HG03439 (cell line): ENCODE results near the gene TEX28.
"Not testable (repeated sequence)": the region's sequence is repeated elsewhere in the genome, so short reads cannot be mapped to it uniquely, and the experiment has no call there.

Experiments
- ATAC-seq: cut with Tn5 transposase; IDR thresholded peaks from one replicate; pipeline ENCODE4 v1.9.1; 2021; ENCODE audit warnings: mild to moderate bottlenecking, moderate library complexity; ENCODE audit not compliant: unreplicated experiment

Gene TEX28

GRCh38 chrX:154248076-154248475 is 46.8 kb downstream of the TEX28 start:
- not testable (repeated sequence) for ATAC-seq

GRCh38 chrX:154247377-154248045 is 47.4 kb downstream of the TEX28 start:
- ATAC-seq, result peak; percentile 67

GRCh38 chrX:154239982-154240503 is 54.9 kb downstream of the TEX28 start:
- not testable (repeated sequence) for ATAC-seq

GRCh38 chrX:154238939-154239559 is 55.9 kb downstream of the TEX28 start:
- ATAC-seq, result not testable (repeated sequence)

- not testable (repeated sequence) for ATAC-seq
Observed at GRCh38 chrX:154233620-154234019, 61.3 kb downstream of the TEX28 start.

GRCh38 chrX:154231443-154231842 is 63.5 kb downstream of the TEX28 start:
- ATAC-seq, result not testable (repeated sequence)

- not testable (repeated sequence) for ATAC-seq
Observed at GRCh38 chrX:154226706-154227105, 68.2 kb downstream of the TEX28 start.

- not testable (repeated sequence) for ATAC-seq
Observed at GRCh38 chrX:154225292-154225691, 69.6 kb downstream of the TEX28 start.
